Lower leg skin (tissue), 3 donors: ENCODE results near the gene USP26.

ENCODE experiments used
- POLR2A ChIP-seq, 2 donors: fragments of 450-650 bp; IDR thresholded peaks; one replicate each; pipeline ENCODE4 v1.6.1; 2016 to 2017; ENCODE audit warnings: antibody characterized with exemption in 2 of 2, mild to moderate bottlenecking in 1 of 2, moderate library complexity in 1 of 2
- TF ChIP-seq, protein P1 (sequence below), 3 donors: fragments of 450-650 bp; IDR thresholded peaks; one replicate each; pipeline ENCODE4 v1.5.1; 2016; ENCODE audit warnings: antibody characterized with exemption in 3 of 3, mild to moderate bottlenecking in 3 of 3, moderate library complexity in 2 of 3

DNA sequence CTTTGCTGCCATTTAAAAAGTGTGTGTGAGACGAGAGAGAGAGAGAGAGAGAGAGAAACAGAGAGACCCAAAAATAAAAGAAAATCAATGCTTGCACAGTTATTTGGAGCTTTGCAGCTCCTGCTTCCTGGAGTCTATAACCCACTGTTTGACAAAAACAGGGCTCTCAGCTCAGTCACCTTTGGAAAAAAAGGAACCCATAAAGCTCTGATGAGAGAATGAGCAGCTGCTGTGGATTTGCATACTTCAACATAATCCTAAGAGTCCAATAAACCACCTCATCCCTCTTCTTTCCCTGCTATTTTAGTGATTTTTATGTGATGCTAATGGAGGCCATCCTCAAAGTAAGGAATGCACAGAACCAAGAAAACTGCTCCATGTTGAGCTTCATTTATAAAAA is 50.3 kb downstream of the USP26 start:
- no peak for TF ChIP-seq POLR2A (IDR thresholded peaks at IDR 0.05)
- TF ChIP-seq, protein P1, sequence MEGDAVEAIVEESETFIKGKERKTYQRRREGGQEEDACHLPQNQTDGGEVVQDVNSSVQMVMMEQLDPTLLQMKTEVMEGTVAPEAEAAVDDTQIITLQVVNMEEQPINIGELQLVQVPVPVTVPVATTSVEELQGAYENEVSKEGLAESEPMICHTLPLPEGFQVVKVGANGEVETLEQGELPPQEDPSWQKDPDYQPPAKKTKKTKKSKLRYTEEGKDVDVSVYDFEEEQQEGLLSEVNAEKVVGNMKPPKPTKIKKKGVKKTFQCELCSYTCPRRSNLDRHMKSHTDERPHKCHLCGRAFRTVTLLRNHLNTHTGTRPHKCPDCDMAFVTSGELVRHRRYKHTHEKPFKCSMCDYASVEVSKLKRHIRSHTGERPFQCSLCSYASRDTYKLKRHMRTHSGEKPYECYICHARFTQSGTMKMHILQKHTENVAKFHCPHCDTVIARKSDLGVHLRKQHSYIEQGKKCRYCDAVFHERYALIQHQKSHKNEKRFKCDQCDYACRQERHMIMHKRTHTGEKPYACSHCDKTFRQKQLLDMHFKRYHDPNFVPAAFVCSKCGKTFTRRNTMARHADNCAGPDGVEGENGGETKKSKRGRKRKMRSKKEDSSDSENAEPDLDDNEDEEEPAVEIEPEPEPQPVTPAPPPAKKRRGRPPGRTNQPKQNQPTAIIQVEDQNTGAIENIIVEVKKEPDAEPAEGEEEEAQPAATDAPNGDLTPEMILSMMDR (IDR thresholded peaks at IDR 0.05): no peak
